Measurements from ENCODE around the gene FLNA. TPM values are rescaled to one million over a fixed set of nuclear protein-coding genes. Genes with fewer than 3 reads are reported as not detected.

Gene FLNA
- polyA plus RNA-seq, 2 of the 4 experiments (the other 2 are of a cell fraction): 303 to 1,116 TPM

- Histone ChIP-seq H3K27ac (no peak overlapping the region), H3K4me2 (no peak overlapping the region), H3K9me3 (no peaks in the 10 kb centered on the region), H3K4me1 (no peaks in the 10 kb centered on the region), H3K4me3 (no peak overlapping the region)
- ATAC-seq (no peak), DNase-seq (ENCODE audit: low read depth in 1 of 2, low spot score in 1 of 2) (no peak), FAIRE-seq (peak; percentile 70)
- no peak for TF ChIP-seq MAFK (IDR thresholded peaks at IDR 0.05; ENCODE audit: partially characterized antibody)
- no peak for TF ChIP-seq FOXS1 (CRISPR knock-in tag; IDR thresholded peaks at IDR 0.05)
- TF ChIP-seq FOSL2 (IDR thresholded peaks at IDR 0.05): no peak
- TF ChIP-seq FOSL2 (CRISPR knock-in tag; IDR thresholded peaks at IDR 0.05): no peak
- no peak for TF ChIP-seq CBX8 (IDR thresholded peaks at IDR 0.05)
- no peak for TF ChIP-seq ZFP36 (IDR thresholded peaks at IDR 0.05; ENCODE audit: borderline replicate concordance, partially characterized antibody)
- no peak for TF ChIP-seq JUN (IDR thresholded peaks at IDR 0.05)
- no peak for TF ChIP-seq HEYL (CRISPR knock-in tag; IDR thresholded peaks at IDR 0.05)
- TF ChIP-seq ELK1 (IDR thresholded peaks at IDR 0.05; ENCODE audit: low read depth, low read length): no peak
- no peak for TF ChIP-seq HOXA7 (CRISPR knock-in tag; IDR thresholded peaks at IDR 0.05)
- no peak for TF ChIP-seq CHD4 (IDR thresholded peaks at IDR 0.05; ENCODE audit: borderline replicate concordance)
- TF ChIP-seq RNF2 (IDR thresholded peaks at IDR 0.05; ENCODE audit: borderline replicate concordance, low read depth): no peak
- no peak for TF ChIP-seq NFE2L2 (conservative IDR thresholded peaks at IDR 0.05; ENCODE audit: low read length)
- ChIA-PET POLR2A (no interaction called here), CTCF (interaction anchor here (1.0 to 5.6 kb wide), 2 partner anchors 11 to 246 kb away, joined by 5 to 30 read pairs; no protein-coding TSS in a partner anchor)
- whole genome bisulfite sequencing (ENCODE audit: missing lambda C conversion rate): 81% methylated on average over 10 of the region's 11 CpGs
Observed at GRCh38 chrX:154305541-154306205, 68.8 kb downstream of the FLNA start.

DNA sequence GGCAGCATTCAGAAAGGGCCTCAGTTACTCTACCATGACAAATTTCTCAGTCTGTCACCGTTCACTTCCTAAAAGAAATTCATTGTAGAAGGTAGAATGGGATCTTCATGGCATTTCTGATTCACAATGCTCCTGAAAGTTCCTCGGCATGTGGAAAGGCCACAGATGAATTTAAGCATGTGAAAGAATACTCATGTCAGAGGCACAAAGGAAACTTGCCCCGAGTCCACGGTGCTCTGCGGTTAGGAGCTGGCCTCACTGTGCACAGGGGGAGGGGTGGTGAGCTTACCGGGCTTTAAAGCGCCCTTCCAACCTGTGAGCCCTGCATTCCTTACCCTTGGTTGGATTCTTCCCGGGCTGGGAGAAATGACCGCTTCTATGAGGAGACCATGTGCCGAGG, 69.6 kb downstream of the FLNA start:
- POLR2A ChIA-PET: no interaction called here
- FAIRE-seq: peak; percentile 74

GRCh38 chrX:154303476-154303875, 71.0 kb downstream of the FLNA start:
- H3K9me3 ChIP-seq: no peaks in the 10 kb centered on the region
- no peaks in the 10 kb centered on the region for H3K4me1 ChIP-seq
- H3K4me3 ChIP-seq: no peak overlapping the region
- no peak overlapping the region for H3K4me2 ChIP-seq
- ATAC-seq: no peak
- H3K27ac ChIP-seq: no peak overlapping the region
- TF ChIP-seq E2F6 (IDR thresholded peaks at IDR 0.05; ENCODE audit: borderline replicate concordance, low read depth): no peak
- no peak for TF ChIP-seq HOXA7 (CRISPR knock-in tag; IDR thresholded peaks at IDR 0.05)
- TF ChIP-seq, protein P1, sequence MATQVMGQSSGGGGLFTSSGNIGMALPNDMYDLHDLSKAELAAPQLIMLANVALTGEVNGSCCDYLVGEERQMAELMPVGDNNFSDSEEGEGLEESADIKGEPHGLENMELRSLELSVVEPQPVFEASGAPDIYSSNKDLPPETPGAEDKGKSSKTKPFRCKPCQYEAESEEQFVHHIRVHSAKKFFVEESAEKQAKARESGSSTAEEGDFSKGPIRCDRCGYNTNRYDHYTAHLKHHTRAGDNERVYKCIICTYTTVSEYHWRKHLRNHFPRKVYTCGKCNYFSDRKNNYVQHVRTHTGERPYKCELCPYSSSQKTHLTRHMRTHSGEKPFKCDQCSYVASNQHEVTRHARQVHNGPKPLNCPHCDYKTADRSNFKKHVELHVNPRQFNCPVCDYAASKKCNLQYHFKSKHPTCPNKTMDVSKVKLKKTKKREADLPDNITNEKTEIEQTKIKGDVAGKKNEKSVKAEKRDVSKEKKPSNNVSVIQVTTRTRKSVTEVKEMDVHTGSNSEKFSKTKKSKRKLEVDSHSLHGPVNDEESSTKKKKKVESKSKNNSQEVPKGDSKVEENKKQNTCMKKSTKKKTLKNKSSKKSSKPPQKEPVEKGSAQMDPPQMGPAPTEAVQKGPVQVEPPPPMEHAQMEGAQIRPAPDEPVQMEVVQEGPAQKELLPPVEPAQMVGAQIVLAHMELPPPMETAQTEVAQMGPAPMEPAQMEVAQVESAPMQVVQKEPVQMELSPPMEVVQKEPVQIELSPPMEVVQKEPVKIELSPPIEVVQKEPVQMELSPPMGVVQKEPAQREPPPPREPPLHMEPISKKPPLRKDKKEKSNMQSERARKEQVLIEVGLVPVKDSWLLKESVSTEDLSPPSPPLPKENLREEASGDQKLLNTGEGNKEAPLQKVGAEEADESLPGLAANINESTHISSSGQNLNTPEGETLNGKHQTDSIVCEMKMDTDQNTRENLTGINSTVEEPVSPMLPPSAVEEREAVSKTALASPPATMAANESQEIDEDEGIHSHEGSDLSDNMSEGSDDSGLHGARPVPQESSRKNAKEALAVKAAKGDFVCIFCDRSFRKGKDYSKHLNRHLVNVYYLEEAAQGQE (IDR thresholded peaks at IDR 0.05): no peak
- TF ChIP-seq TP53 (CRISPR knock-in tag; IDR thresholded peaks at IDR 0.05): no peak
- TF ChIP-seq CBX8 (IDR thresholded peaks at IDR 0.05): no peak
- no peak for TF ChIP-seq EP300 (IDR thresholded peaks at IDR 0.05)
- TF ChIP-seq, protein P2, sequence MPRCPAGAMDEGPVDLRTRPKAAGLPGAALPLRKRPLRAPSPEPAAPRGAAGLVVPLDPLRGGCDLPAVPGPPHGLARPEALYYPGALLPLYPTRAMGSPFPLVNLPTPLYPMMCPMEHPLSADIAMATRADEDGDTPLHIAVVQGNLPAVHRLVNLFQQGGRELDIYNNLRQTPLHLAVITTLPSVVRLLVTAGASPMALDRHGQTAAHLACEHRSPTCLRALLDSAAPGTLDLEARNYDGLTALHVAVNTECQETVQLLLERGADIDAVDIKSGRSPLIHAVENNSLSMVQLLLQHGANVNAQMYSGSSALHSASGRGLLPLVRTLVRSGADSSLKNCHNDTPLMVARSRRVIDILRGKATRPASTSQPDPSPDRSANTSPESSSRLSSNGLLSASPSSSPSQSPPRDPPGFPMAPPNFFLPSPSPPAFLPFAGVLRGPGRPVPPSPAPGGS (IDR thresholded peaks at IDR 0.05): no peak
- TF ChIP-seq RARB (CRISPR knock-in tag; IDR thresholded peaks at IDR 0.05): no peak
- no peak for TF ChIP-seq MAZ (IDR thresholded peaks at IDR 0.05; ENCODE audit: borderline replicate concordance, low read depth, low read length)
- TF ChIP-seq FOSL2 (IDR thresholded peaks at IDR 0.05): no peak
- no peak for TF ChIP-seq FOSL2 (CRISPR knock-in tag; IDR thresholded peaks at IDR 0.05)
- TF ChIP-seq ZSCAN20 (CRISPR knock-in tag; IDR thresholded peaks at IDR 0.05): no peak
- TF ChIP-seq ZNF302 (CRISPR knock-in tag; IDR thresholded peaks at IDR 0.05): no peak
- TF ChIP-seq FOXS1 (CRISPR knock-in tag; IDR thresholded peaks at IDR 0.05): no peak
- TF ChIP-seq GATA3 (IDR thresholded peaks at IDR 0.05; ENCODE audit: borderline replicate concordance): no peak
- no peak for TF ChIP-seq ESRRA (IDR thresholded peaks at IDR 0.05; ENCODE audit: borderline replicate concordance, low read length)
- TF ChIP-seq ZFP36 (IDR thresholded peaks at IDR 0.05; ENCODE audit: borderline replicate concordance, partially characterized antibody): no peak
- no peak for TF ChIP-seq RAD21 (conservative IDR thresholded peaks at IDR 0.05 in 1 of 2, IDR thresholded peaks at IDR 0.05 in 1 of 2)
- no peak for TF ChIP-seq RFX5 (IDR thresholded peaks at IDR 0.05)
- DNase-seq (ENCODE audit: low read depth in 1 of 2, low spot score in 1 of 2): no peak
- no peak for FAIRE-seq
- CTCF ChIA-PET: interaction anchor here (0.7 kb wide), 1 partner anchor 64 kb away, joined by 3 read pairs; no protein-coding TSS in a partner anchor
- POLR2A ChIA-PET: no interaction called here
- 41% methylated on average over 6 of the region's 8 CpGs for WGBS (ENCODE audit: missing lambda C conversion rate)

More for the DNA sequence above, 69.6 kb downstream of the FLNA start:
- CTCF ChIA-PET: interaction anchor here (5.6 kb wide), 1 partner anchor 12 kb away, joined by 30 read pairs; no protein-coding TSS in a partner anchor
- Histone ChIP-seq H3K4me3 (no peak overlapping the region), H3K4me2 (no peak overlapping the region), H3K9me3 (no peaks in the 10 kb centered on the region), H3K4me1 (no peaks in the 10 kb centered on the region), H3K27ac (no peak overlapping the region)
- DNase-seq (ENCODE audit: low read depth in 1 of 2, low spot score in 1 of 2) (no peak), ATAC-seq (no peak)
- TF ChIP-seq ZNF302 (CRISPR knock-in tag; IDR thresholded peaks at IDR 0.05) (no peak), RCOR1 (IDR thresholded peaks at IDR 0.05; ENCODE audit: low read depth, low read length) (no peak), CHD2 (IDR thresholded peaks at IDR 0.05; ENCODE audit: low read length, partially characterized antibody) (no peak), JUNB (IDR thresholded peaks at IDR 0.05) (no peak), HOXA7 (CRISPR knock-in tag; IDR thresholded peaks at IDR 0.05) (no peak), RNF2 (IDR thresholded peaks at IDR 0.05; ENCODE audit: borderline replicate concordance, low read depth) (no peak)
- WGBS (ENCODE audit: missing lambda C conversion rate): 88% methylated on average over 7 of the region's 10 CpGs

All from A549 (cell line).